ENCODE results near the gene DMP1.

Gene DMP1

GRCh38 chr4:87659247-87659931, 9.3 kb downstream of the DMP1 start:
- peak overlapping the region; percentile 59 for H3K27ac ChIP-seq (ENCODE audit: extremely low read depth, low read depth, low read length)
- ChIA-PET CTCF (interaction anchor here (0.6 to 1.6 kb wide), 2 partner anchors 21 to 306 kb away, joined by 3 to 5 read pairs; no protein-coding TSS in a partner anchor), POLR2A (no interaction called here)
- peaks cover 5% of the 10 kb centered on the region; the same call in 1 of the 2 replicates for H3K4me1 ChIP-seq (ENCODE audit: control insufficient read depth, insufficient read depth, low read length)
- H3K9me3 ChIP-seq (ENCODE audit: control insufficient read depth, insufficient read depth, low read depth, low read length): no peaks in the 10 kb centered on the region
- no peaks in the 10 kb centered on the region for H3K36me3 ChIP-seq (ENCODE audit: control insufficient read depth in 2 of 2, insufficient read depth in 1 of 2, low read length in 2 of 2)
- no peak overlapping the region for H3K4me3 ChIP-seq (ENCODE audit: low read depth, low read length)
- peak; percentile 50; the same call in 1 of the 2 replicates for TF ChIP-seq ZNF24 (tag by site-specific recombination; IDR thresholded peaks at IDR 0.05)
- TF ChIP-seq ZSCAN23 (tag by site-specific recombination; IDR thresholded peaks at IDR 0.05): peak; percentile 75
- peak; percentile 63; the same call in 1 of the 2 replicates for TF ChIP-seq ZSCAN30 (tag by site-specific recombination; IDR thresholded peaks at IDR 0.05)
- peak; percentile 31 for TF ChIP-seq ZNF600 (tag by site-specific recombination; IDR thresholded peaks at IDR 0.05)
- TF ChIP-seq ZBTB10 (tag by site-specific recombination; IDR thresholded peaks at IDR 0.05): no peak
- TF ChIP-seq ZBTB7A (tag by site-specific recombination; IDR thresholded peaks at IDR 0.05; ENCODE audit: low read depth): no peak
- TF ChIP-seq ZNF585B (tag by site-specific recombination; IDR thresholded peaks at IDR 0.05): no peak
- peak; percentile 93 for TF ChIP-seq ZNF843 (tag by site-specific recombination; IDR thresholded peaks at IDR 0.05)
- TF ChIP-seq FEZF1 (tag by site-specific recombination; IDR thresholded peaks at IDR 0.05): peak; percentile 85
- peak; percentile 81 for TF ChIP-seq HIC1 (tag by site-specific recombination; IDR thresholded peaks at IDR 0.05)
- TF ChIP-seq GLIS1 (tag by site-specific recombination; IDR thresholded peaks at IDR 0.05): peak; percentile 86
- no peak for TF ChIP-seq ZNF791 (tag by site-specific recombination; IDR thresholded peaks at IDR 0.05)
- no peak for TF ChIP-seq ZNF560 (tag by site-specific recombination; IDR thresholded peaks at IDR 0.05; ENCODE audit: borderline replicate concordance)
- TF ChIP-seq PRDM10 (tag by site-specific recombination; IDR thresholded peaks at IDR 0.05): 0 out of 2 replicates have a peak, but pooled peaks have one; percentile 14
- TF ChIP-seq ZBTB20 (tag by site-specific recombination; IDR thresholded peaks at IDR 0.05): no peak
- TF ChIP-seq ZBTB8A (tag by site-specific recombination; IDR thresholded peaks at IDR 0.05): no peak
- TF ChIP-seq ZNF19 (tag by site-specific recombination; IDR thresholded peaks at IDR 0.05; ENCODE audit: low read depth): no peak
- no peak for TF ChIP-seq ZNF645 (tag by site-specific recombination; IDR thresholded peaks at IDR 0.05)
- peak; percentile 11; the same call in 1 of the 2 replicates for TF ChIP-seq ZNF10 (tag by site-specific recombination; IDR thresholded peaks at IDR 0.05)
- 0 out of 2 replicates have a peak, but pooled peaks have one; percentile 22 for TF ChIP-seq PRDM1 (tag by site-specific recombination; IDR thresholded peaks at IDR 0.05)
- TF ChIP-seq TRIM28 (IDR thresholded peaks at IDR 0.05; ENCODE audit: borderline replicate concordance, low read length): peak; percentile 87; the same call in 1 of the 2 replicates
- TF ChIP-seq ZNF18 (tag by site-specific recombination; IDR thresholded peaks at IDR 0.05): no peak
- TF ChIP-seq ZNF366 (tag by site-specific recombination; conservative IDR thresholded peaks at IDR 0.05): peak; percentile 90
- TF ChIP-seq ZNF639 (tag by site-specific recombination; IDR thresholded peaks at IDR 0.05): peak; percentile 86
- TF ChIP-seq IKZF3 (tag by site-specific recombination; IDR thresholded peaks at IDR 0.05): 0 out of 2 replicates have a peak, but pooled peaks have one; percentile 35
